ENCODE data around the gene THRSP.
A peak's percentile ranks its signal among the peaks of the same experiment; 100 is the strongest.
"Not testable (repeated sequence)": the region's sequence is repeated elsewhere in the genome, so short reads cannot be mapped to it uniquely, and the experiment has no call there.

The THRSP gene

GRCh38 chr11:78038697-78039313 is 24.9 kb upstream of the THRSP start:
- H3K27ac ChIP-seq (ENCODE audit: insufficient read depth, low read depth, low read length, poor library complexity, severe bottlenecking), result no peak overlapping the region
- no peaks in the 10 kb centered on the region for H3K9me3 ChIP-seq (ENCODE audit: control insufficient read depth, low read length)
- WGBS, 2 experiments, result 95 to 97% methylated on average over 8 of the region's 8 CpGs
- no peak overlapping the region for H3K4me3 ChIP-seq (ENCODE audit: insufficient read depth, low read depth, low read length)
- no peaks in the 10 kb centered on the region for H3K36me3 ChIP-seq (ENCODE audit: control insufficient read depth, insufficient read depth, low read length)
- H3K27me3 ChIP-seq (ENCODE audit: control insufficient read depth, insufficient read depth, low read length, poor library complexity, severe bottlenecking), result no peaks in the 10 kb centered on the region
- no peaks in the 10 kb centered on the region for H3K4me1 ChIP-seq (ENCODE audit: control insufficient read depth, insufficient read depth, low read length)

GRCh38 chr11:78039391-78039918 is 24.2 kb upstream of the THRSP start:
- no peak overlapping the region for H3K27ac ChIP-seq (ENCODE audit: insufficient read depth, low read depth, low read length, poor library complexity, severe bottlenecking)
- no peaks in the 10 kb centered on the region for H3K36me3 ChIP-seq (ENCODE audit: control insufficient read depth, insufficient read depth, low read length)
- 98% methylated on average over 2 of the region's 4 CpGs for WGBS, 2 experiments
- H3K4me3 ChIP-seq (ENCODE audit: insufficient read depth, low read depth, low read length), result no peak overlapping the region
- H3K9me3 ChIP-seq (ENCODE audit: control insufficient read depth, low read length), result no peaks in the 10 kb centered on the region
- H3K4me1 ChIP-seq (ENCODE audit: control insufficient read depth, insufficient read depth, low read length), result no peaks in the 10 kb centered on the region
- H3K27me3 ChIP-seq (ENCODE audit: control insufficient read depth, insufficient read depth, low read length, poor library complexity, severe bottlenecking), result no peaks in the 10 kb centered on the region

GRCh38 chr11:78039919-78040671 is 23.6 kb upstream of the THRSP start:
- H3K9me3 ChIP-seq (ENCODE audit: control insufficient read depth, low read length), result no peaks in the 10 kb centered on the region
- H3K4me3 ChIP-seq (ENCODE audit: insufficient read depth, low read depth, low read length), result no peak overlapping the region
- no peaks in the 10 kb centered on the region for H3K27me3 ChIP-seq (ENCODE audit: control insufficient read depth, insufficient read depth, low read length, poor library complexity, severe bottlenecking)
- H3K4me1 ChIP-seq (ENCODE audit: control insufficient read depth, insufficient read depth, low read length), result no peaks in the 10 kb centered on the region
- no peaks in the 10 kb centered on the region for H3K36me3 ChIP-seq (ENCODE audit: control insufficient read depth, insufficient read depth, low read length)
- WGBS, 2 experiments, result 79 to 81% methylated on average over 7 of the region's 7 CpGs
- H3K27ac ChIP-seq (ENCODE audit: insufficient read depth, low read depth, low read length, poor library complexity, severe bottlenecking), result no peak overlapping the region

GRCh38 chr11:78040691-78041379 is 22.8 kb upstream of the THRSP start:
- Histone ChIP-seq H3K27me3 (ENCODE audit: control insufficient read depth, insufficient read depth, low read length, poor library complexity, severe bottlenecking) (peaks cover 2% of the 10 kb centered on the region), H3K4me1 (ENCODE audit: control insufficient read depth, insufficient read depth, low read length) (peaks cover 3% of the 10 kb centered on the region), H3K27ac (ENCODE audit: insufficient read depth, low read depth, low read length, poor library complexity, severe bottlenecking) (no peak overlapping the region), H3K36me3 (ENCODE audit: control insufficient read depth, insufficient read depth, low read length) (no peaks in the 10 kb centered on the region), H3K4me3 (ENCODE audit: insufficient read depth, low read depth, low read length) (no peak overlapping the region), H3K9me3 (ENCODE audit: control insufficient read depth, low read length) (no peaks in the 10 kb centered on the region)
- 87 to 90% methylated on average over 15 of the region's 15 CpGs for WGBS, 2 experiments

DNA sequence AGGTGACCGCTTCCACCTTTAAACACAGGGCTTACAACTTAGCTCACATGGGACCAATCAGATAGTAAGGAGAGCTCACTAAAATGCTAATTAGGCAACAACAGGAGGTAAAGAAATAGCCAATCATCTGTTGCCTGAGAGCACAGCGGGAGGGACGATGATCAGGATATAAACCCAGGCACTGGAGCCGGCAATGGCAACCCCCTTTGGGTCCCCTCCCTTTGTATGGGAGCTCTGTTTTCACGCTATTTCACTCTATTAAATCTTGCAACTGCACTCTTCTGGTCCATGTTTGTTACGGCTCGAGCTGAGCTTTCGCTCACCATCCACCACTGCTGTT is 22.3 kb upstream of the THRSP start:
- not testable (repeated sequence) for H3K9me3 ChIP-seq (ENCODE audit: control insufficient read depth, low read length); H3K36me3 ChIP-seq (ENCODE audit: control insufficient read depth, insufficient read depth, low read length); H3K4me1 ChIP-seq (ENCODE audit: control insufficient read depth, insufficient read depth, low read length); H3K27ac ChIP-seq (ENCODE audit: insufficient read depth, low read depth, low read length, poor library complexity, severe bottlenecking); H3K27me3 ChIP-seq (ENCODE audit: control insufficient read depth, insufficient read depth, low read length, poor library complexity, severe bottlenecking); H3K4me3 ChIP-seq (ENCODE audit: insufficient read depth, low read depth, low read length)
- WGBS, 2 experiments, result 88 to 92% methylated on average over 8 of the region's 8 CpGs

DNA sequence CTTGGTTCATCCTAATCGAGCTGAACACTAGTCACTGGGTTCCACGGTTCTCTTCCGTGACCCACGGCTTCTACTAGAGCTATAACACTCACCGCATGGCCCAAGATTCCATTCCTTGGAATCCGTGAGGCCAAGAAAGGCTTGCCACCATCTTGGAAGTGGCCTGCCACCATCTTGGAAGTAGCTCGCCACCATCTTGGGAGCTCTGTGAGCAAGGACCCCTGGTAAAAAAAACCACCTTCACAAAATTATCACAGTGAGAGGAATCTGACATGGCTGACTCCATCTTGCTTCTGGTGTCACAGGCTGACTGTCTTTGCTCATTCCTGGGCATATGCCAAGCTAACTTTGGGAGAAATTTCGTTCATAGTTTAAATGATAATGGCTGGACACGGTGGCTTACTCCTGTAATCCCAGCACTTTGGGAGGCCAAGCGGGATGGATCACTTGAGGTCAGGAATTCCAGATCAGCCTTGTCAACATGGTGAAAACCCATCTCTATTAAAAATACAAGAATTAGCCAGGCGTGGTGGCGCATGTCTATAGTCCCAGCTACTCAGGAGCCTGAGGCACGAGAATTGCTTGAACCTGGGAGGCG is 21.7 kb upstream of the THRSP start:
- Histone ChIP-seq H3K27me3 (ENCODE audit: control insufficient read depth, insufficient read depth, low read length, poor library complexity, severe bottlenecking) (peaks cover 5% of the 10 kb centered on the region), H3K9me3 (ENCODE audit: control insufficient read depth, low read length) (no peaks in the 10 kb centered on the region), H3K27ac (ENCODE audit: insufficient read depth, low read depth, low read length, poor library complexity, severe bottlenecking) (no peak overlapping the region), H3K4me3 (ENCODE audit: insufficient read depth, low read depth, low read length) (no peak overlapping the region), H3K36me3 (ENCODE audit: control insufficient read depth, insufficient read depth, low read length) (no peaks in the 10 kb centered on the region), H3K4me1 (ENCODE audit: control insufficient read depth, insufficient read depth, low read length) (peaks cover 6% of the 10 kb centered on the region)
- 95% methylated on average over 14 of the region's 14 CpGs for WGBS, 2 experiments

GRCh38 chr11:78044706-78045105 is 19.0 kb upstream of the THRSP start:
- Histone ChIP-seq H3K4me3 (ENCODE audit: insufficient read depth, low read depth, low read length) (no peak overlapping the region), H3K36me3 (ENCODE audit: control insufficient read depth, insufficient read depth, low read length) (no peaks in the 10 kb centered on the region), H3K27ac (ENCODE audit: insufficient read depth, low read depth, low read length, poor library complexity, severe bottlenecking) (no peak overlapping the region), H3K27me3 (ENCODE audit: control insufficient read depth, insufficient read depth, low read length, poor library complexity, severe bottlenecking) (peaks cover 5% of the 10 kb centered on the region), H3K4me1 (ENCODE audit: control insufficient read depth, insufficient read depth, low read length) (peaks cover 6% of the 10 kb centered on the region), H3K9me3 (ENCODE audit: control insufficient read depth, low read length) (no peaks in the 10 kb centered on the region)
- WGBS, 2 experiments, result 95 to 96% methylated on average over 5 of the region's 5 CpGs

DNA sequence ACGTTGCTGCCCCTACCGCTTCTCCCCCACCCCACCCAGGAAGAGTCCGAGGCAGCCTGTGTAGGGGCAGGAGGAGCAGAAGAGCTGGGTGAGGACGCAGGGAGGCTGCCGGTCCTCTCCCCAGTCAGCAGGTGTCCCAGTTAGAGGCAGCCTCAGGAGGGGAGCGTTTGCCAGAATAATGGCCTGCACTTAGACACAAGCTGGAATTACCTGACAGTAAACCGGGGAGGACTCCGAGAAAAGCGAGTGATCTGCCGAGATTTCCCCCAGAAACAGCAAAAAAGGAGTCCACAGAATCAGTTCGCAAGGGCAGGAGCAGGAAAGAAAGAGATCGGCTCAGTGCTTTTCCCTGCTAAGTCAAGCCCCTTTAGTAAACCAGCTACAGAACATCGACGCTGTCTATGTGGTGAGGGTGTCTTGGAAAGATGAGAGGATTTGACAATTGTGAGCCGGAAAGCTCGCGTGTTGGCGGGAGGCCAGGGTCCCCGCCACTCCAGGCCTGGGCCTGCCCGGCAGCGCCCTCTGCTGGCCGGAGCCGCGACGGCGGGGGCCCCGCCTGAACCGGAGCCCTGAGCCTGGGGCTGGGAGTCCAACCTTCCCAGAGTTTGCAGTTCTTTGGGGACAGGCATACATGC is 17.7 kb upstream of the THRSP start:
- Histone ChIP-seq H3K4me3 (ENCODE audit: insufficient read depth, low read depth, low read length) (peak overlapping the region; percentile 24), H3K36me3 (ENCODE audit: control insufficient read depth, insufficient read depth, low read length) (no peaks in the 10 kb centered on the region), H3K4me1 (ENCODE audit: control insufficient read depth, insufficient read depth, low read length) (peaks cover 6% of the 10 kb centered on the region), H3K27me3 (ENCODE audit: control insufficient read depth, insufficient read depth, low read length, poor library complexity, severe bottlenecking) (peaks cover 5% of the 10 kb centered on the region), H3K27ac (ENCODE audit: insufficient read depth, low read depth, low read length, poor library complexity, severe bottlenecking) (no peak overlapping the region), H3K9me3 (ENCODE audit: control insufficient read depth, low read length) (no peaks in the 10 kb centered on the region)
- WGBS, 2 experiments, result 23% methylated on average over 28 of the region's 28 CpGs

- WGBS, 2 experiments, result 19 to 22% methylated on average over 6 of the region's 6 CpGs
- H3K4me3 ChIP-seq (ENCODE audit: insufficient read depth, low read depth, low read length), result no peak overlapping the region
These were observed 17.2 kb upstream of the THRSP start for GRCh38 chr11:78046486-78046854.

GRCh38 chr11:78048561-78048960 is 15.1 kb upstream of the THRSP start:
- H3K4me1 ChIP-seq (ENCODE audit: control insufficient read depth, insufficient read depth, low read length), result peaks cover 6% of the 10 kb centered on the region
- no peaks in the 10 kb centered on the region for H3K9me3 ChIP-seq (ENCODE audit: control insufficient read depth, low read length)
- no peaks in the 10 kb centered on the region for H3K36me3 ChIP-seq (ENCODE audit: control insufficient read depth, insufficient read depth, low read length)
- peaks cover 5% of the 10 kb centered on the region for H3K27me3 ChIP-seq (ENCODE audit: control insufficient read depth, insufficient read depth, low read length, poor library complexity, severe bottlenecking)
- H3K4me3 ChIP-seq (ENCODE audit: insufficient read depth, low read depth, low read length), result no peak overlapping the region
- no peak overlapping the region for H3K27ac ChIP-seq (ENCODE audit: insufficient read depth, low read depth, low read length, poor library complexity, severe bottlenecking)
- WGBS, 2 experiments, result 88 to 91% methylated on average over 3 of the region's 3 CpGs

More at GRCh38 chr11:78046486-78046854, 17.2 kb upstream of the THRSP start:
- Histone ChIP-seq H3K36me3 (ENCODE audit: control insufficient read depth, insufficient read depth, low read length) (no peaks in the 10 kb centered on the region), H3K27ac (ENCODE audit: insufficient read depth, low read depth, low read length, poor library complexity, severe bottlenecking) (no peak overlapping the region), H3K9me3 (ENCODE audit: control insufficient read depth, low read length) (no peaks in the 10 kb centered on the region), H3K4me1 (ENCODE audit: control insufficient read depth, insufficient read depth, low read length) (peaks cover 6% of the 10 kb centered on the region), H3K27me3 (ENCODE audit: control insufficient read depth, insufficient read depth, low read length, poor library complexity, severe bottlenecking) (peaks cover 5% of the 10 kb centered on the region)
